H1 (cell line): Measurements from ENCODE around the gene CCDC138. TPM values are rescaled to one million over a fixed set of nuclear protein-coding genes. Genes with fewer than 3 reads are reported as not detected.

Experiments
- CEBPB ChIP-seq: IDR thresholded peaks from 2 replicates; pipeline ENCODE4 v1.6.1; 2012; ENCODE audit warnings: low read depth, low read length
- GABPA ChIP-seq: IDR thresholded peaks from 2 replicates; pipeline ENCODE4 v1.6.1; 2011; ENCODE audit warnings: mild to moderate bottlenecking, low read length, moderate library complexity, borderline replicate concordance; ENCODE audit not compliant: insufficient read depth
- HDAC6 ChIP-seq: IDR thresholded peaks from one replicate; pipeline ENCODE4 v1.7.1; 2012; ENCODE audit warnings: low read depth, mild to moderate bottlenecking, inconsistent platforms, low read length, moderate library complexity
- SAP30 ChIP-seq: fragments of 300-600 bp; sonication (generic); IDR thresholded peaks from 2 replicates; pipeline ENCODE4 v1.7.1; 2012; ENCODE audit warnings: low read length, moderate library complexity, mild to moderate bottlenecking, inconsistent platforms; ENCODE audit not compliant: insufficient read depth, insufficient replicate concordance
- SP1 ChIP-seq: IDR thresholded peaks from 2 replicates; pipeline ENCODE4 v1.6.1; 2011; ENCODE audit warnings: low read depth, low read length
- SRF ChIP-seq: IDR thresholded peaks from 2 replicates; pipeline ENCODE4 v1.6.1; 2011; ENCODE audit warnings: mild to moderate bottlenecking, low read depth, low read length, moderate library complexity
- TEAD4 ChIP-seq: IDR thresholded peaks from 2 replicates; pipeline ENCODE4 v1.6.1; 2012; ENCODE audit warnings: low read depth, low read length, inconsistent platforms, mixed read lengths
- polyA plus RNA-seq, 7 experiments: library from polyadenylated mRNA; depleted of rRNA in 3 of 7; stranded (reverse) in 5 of 7; unstranded in 2 of 7; fragments of >200 nt in 5 of 7; fragments of 200-250 nt in 2 of 7; gene quantifications; 1 replicate in 5 of 7; 2 replicates in 1 of 7; 4 replicates in 1 of 7; pipeline versions ENCODE4 v1.2.1 to v1.2.3, GENCODE V29; 2011 to 2013; ENCODE audit warnings: missing spikeins in 2 of 7, mixed read lengths in 2 of 7
- total RNA-seq: library from RNA; stranded (reverse); fragmentation: NEBNext Ultra II Directional; extraction: Animal tissue kit (Norgen Biotek cat#: 25700); gene quantifications from 2 replicates; pipeline ENCODE4 v1.2.1, GENCODE V29; 2021
- TF ChIP-seq, protein P1 (sequence below): fragments of 300-600 bp; sonication (generic); IDR thresholded peaks from 2 replicates; pipeline ENCODE4 v1.7.1; 2012; ENCODE audit warnings: low read length, moderate library complexity, mild to moderate bottlenecking, inconsistent platforms; ENCODE audit not compliant: insufficient replicate concordance
- TF ChIP-seq, protein P2 (sequence below): IDR thresholded peaks from 2 replicates; pipeline ENCODE4 v1.6.1; 2012; ENCODE audit warnings: inconsistent platforms

The CCDC138 gene
- total and polyA plus RNA-seq, 2 of the 8 experiments (the other 6 are each of a cell fraction or from before 2014, with no cell fraction given), result 8.3 to 29.8 TPM

GRCh38 chr2:108845923-108846322 is 59.4 kb downstream of the CCDC138 start (continued):
- TF ChIP-seq, protein P1, sequence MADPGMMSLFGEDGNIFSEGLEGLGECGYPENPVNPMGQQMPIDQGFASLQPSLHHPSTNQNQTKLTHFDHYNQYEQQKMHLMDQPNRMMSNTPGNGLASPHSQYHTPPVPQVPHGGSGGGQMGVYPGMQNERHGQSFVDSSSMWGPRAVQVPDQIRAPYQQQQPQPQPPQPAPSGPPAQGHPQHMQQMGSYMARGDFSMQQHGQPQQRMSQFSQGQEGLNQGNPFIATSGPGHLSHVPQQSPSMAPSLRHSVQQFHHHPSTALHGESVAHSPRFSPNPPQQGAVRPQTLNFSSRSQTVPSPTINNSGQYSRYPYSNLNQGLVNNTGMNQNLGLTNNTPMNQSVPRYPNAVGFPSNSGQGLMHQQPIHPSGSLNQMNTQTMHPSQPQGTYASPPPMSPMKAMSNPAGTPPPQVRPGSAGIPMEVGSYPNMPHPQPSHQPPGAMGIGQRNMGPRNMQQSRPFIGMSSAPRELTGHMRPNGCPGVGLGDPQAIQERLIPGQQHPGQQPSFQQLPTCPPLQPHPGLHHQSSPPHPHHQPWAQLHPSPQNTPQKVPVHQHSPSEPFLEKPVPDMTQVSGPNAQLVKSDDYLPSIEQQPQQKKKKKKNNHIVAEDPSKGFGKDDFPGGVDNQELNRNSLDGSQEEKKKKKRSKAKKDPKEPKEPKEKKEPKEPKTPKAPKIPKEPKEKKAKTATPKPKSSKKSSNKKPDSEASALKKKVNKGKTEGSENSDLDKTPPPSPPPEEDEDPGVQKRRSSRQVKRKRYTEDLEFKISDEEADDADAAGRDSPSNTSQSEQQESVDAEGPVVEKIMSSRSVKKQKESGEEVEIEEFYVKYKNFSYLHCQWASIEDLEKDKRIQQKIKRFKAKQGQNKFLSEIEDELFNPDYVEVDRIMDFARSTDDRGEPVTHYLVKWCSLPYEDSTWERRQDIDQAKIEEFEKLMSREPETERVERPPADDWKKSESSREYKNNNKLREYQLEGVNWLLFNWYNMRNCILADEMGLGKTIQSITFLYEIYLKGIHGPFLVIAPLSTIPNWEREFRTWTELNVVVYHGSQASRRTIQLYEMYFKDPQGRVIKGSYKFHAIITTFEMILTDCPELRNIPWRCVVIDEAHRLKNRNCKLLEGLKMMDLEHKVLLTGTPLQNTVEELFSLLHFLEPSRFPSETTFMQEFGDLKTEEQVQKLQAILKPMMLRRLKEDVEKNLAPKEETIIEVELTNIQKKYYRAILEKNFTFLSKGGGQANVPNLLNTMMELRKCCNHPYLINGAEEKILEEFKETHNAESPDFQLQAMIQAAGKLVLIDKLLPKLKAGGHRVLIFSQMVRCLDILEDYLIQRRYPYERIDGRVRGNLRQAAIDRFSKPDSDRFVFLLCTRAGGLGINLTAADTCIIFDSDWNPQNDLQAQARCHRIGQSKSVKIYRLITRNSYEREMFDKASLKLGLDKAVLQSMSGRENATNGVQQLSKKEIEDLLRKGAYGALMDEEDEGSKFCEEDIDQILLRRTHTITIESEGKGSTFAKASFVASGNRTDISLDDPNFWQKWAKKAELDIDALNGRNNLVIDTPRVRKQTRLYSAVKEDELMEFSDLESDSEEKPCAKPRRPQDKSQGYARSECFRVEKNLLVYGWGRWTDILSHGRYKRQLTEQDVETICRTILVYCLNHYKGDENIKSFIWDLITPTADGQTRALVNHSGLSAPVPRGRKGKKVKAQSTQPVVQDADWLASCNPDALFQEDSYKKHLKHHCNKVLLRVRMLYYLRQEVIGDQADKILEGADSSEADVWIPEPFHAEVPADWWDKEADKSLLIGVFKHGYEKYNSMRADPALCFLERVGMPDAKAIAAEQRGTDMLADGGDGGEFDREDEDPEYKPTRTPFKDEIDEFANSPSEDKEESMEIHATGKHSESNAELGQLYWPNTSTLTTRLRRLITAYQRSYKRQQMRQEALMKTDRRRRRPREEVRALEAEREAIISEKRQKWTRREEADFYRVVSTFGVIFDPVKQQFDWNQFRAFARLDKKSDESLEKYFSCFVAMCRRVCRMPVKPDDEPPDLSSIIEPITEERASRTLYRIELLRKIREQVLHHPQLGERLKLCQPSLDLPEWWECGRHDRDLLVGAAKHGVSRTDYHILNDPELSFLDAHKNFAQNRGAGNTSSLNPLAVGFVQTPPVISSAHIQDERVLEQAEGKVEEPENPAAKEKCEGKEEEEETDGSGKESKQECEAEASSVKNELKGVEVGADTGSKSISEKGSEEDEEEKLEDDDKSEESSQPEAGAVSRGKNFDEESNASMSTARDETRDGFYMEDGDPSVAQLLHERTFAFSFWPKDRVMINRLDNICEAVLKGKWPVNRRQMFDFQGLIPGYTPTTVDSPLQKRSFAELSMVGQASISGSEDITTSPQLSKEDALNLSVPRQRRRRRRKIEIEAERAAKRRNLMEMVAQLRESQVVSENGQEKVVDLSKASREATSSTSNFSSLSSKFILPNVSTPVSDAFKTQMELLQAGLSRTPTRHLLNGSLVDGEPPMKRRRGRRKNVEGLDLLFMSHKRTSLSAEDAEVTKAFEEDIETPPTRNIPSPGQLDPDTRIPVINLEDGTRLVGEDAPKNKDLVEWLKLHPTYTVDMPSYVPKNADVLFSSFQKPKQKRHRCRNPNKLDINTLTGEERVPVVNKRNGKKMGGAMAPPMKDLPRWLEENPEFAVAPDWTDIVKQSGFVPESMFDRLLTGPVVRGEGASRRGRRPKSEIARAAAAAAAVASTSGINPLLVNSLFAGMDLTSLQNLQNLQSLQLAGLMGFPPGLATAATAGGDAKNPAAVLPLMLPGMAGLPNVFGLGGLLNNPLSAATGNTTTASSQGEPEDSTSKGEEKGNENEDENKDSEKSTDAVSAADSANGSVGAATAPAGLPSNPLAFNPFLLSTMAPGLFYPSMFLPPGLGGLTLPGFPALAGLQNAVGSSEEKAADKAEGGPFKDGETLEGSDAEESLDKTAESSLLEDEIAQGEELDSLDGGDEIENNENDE, result no peak
- TF ChIP-seq SRF, result no peak
- TF ChIP-seq, protein P2, sequence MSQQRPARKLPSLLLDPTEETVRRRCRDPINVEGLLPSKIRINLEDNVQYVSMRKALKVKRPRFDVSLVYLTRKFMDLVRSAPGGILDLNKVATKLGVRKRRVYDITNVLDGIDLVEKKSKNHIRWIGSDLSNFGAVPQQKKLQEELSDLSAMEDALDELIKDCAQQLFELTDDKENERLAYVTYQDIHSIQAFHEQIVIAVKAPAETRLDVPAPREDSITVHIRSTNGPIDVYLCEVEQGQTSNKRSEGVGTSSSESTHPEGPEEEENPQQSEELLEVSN, result no peak
- TF ChIP-seq GABPA, result no peak
- no peak for TF ChIP-seq CEBPB
- TF ChIP-seq SAP30, result no peak
- TF ChIP-seq HDAC6, result no peak
- TF ChIP-seq TEAD4, result no peak
- no peak for TF ChIP-seq SP1
